ENCODE measurements around the gene ZFYVE19.

GRCh38 chr15:40782609-40783227 is 24.2 kb upstream of the ZFYVE19 start:
- TF ChIP-seq CTCF (IDR thresholded peaks at IDR 0.05) (peak in 6 of 7 experiments; percentile 69 to 87 (median 82)), POLR2A (IDR thresholded peaks at IDR 0.05) (no peak)
